Measurements from ENCODE around the gene SEMA5A. TPM values are rescaled to one million over a fixed set of nuclear protein-coding genes. Genes with fewer than 3 reads are reported as not detected.

SEMA5A gene
- total and polyA plus RNA-seq, 11 donors = 4.6 to 71.5 (median 33.8) TPM

- intact Hi-C loops (cut with DNase I) = no loop called here
- 62 to 84% (median 67%) methylated on average over 1 of the region's 1 CpG for WGBS, 4 donors
- Histone ChIP-seq H3K4me3 (no peak overlapping the region), H3K27ac (no peak overlapping the region), H3K27me3 (no peaks in the 10 kb centered on the region), H3K36me3 (no peaks in the 10 kb centered on the region), H3K4me1 (no peaks in the 10 kb centered on the region), H3K9me3 (no peaks in the 10 kb centered on the region)
- DNase-seq (no peak), ATAC-seq (no peak)
- TF ChIP-seq CTCF (IDR thresholded peaks at IDR 0.05) = no peak
- TF ChIP-seq POLR2A (IDR thresholded peaks at IDR 0.05) = no peak
Observed at GRCh38 chr5:9295466-9295801, 250.4 kb downstream of the SEMA5A start.

GRCh38 chr5:9294793-9295465 is 250.9 kb downstream of the SEMA5A start:
- H3K27ac ChIP-seq = no peak overlapping the region
- ATAC-seq (no peak), DNase-seq (no peak)
- 69 to 91% (median 77%) methylated on average over 3 of the region's 3 CpGs for WGBS, 4 donors
- no peaks in the 10 kb centered on the region for H3K4me1 ChIP-seq
- intact Hi-C loops (cut with DNase I) = no loop called here
- H3K27me3 ChIP-seq = no peaks in the 10 kb centered on the region
- TF ChIP-seq POLR2A (IDR thresholded peaks at IDR 0.05) (no peak), CTCF (IDR thresholded peaks at IDR 0.05) (no peak)
- no peak overlapping the region for H3K4me3 ChIP-seq
- no peaks in the 10 kb centered on the region for H3K9me3 ChIP-seq
- no peaks in the 10 kb centered on the region for H3K36me3 ChIP-seq

GRCh38 chr5:9288234-9288633 is 257.6 kb downstream of the SEMA5A start:
- H3K4me3 ChIP-seq = no peak overlapping the region
- H3K27ac ChIP-seq = peak overlapping the region in 10 of 12 donors; percentile 2 to 65 (median 38)
- WGBS, 4 donors = 42 to 60% (median 51%) methylated on average over 7 of the region's 7 CpGs
- H3K4me1 ChIP-seq = peaks cover 0 to 35% (median 15%) of the 10 kb centered on the region in 12 donors
- no peaks in the 10 kb centered on the region for H3K9me3 ChIP-seq
- no peaks in the 10 kb centered on the region for H3K27me3 ChIP-seq
- DNase-seq (peak; percentile 46 to 75 (median 65)), ATAC-seq (peak; percentile 65 to 83 (median 82))
- H3K36me3 ChIP-seq = no peaks in the 10 kb centered on the region
- intact Hi-C loops (cut with DNase I) = loop anchor here in 6 of 10 donors (5.0 to 10.0 kb wide), 3 partner anchors 217 to 257 kb away; partner anchors contain the start of gene SEMA5A (in 1 of the 6)
- TF ChIP-seq POLR2A (IDR thresholded peaks at IDR 0.05) (no peak), CTCF (IDR thresholded peaks at IDR 0.05) (peak in 9 of 12 donors; percentile 12 to 56 (median 34))

GRCh38 chr5:9284781-9285307 is 261.0 kb downstream of the SEMA5A start:
- TF ChIP-seq CTCF (IDR thresholded peaks at IDR 0.05) (no peak), POLR2A (IDR thresholded peaks at IDR 0.05) (no peak)
- ATAC-seq = peak; percentile 84 to 93 (median 90)
- H3K4me1 ChIP-seq = peaks cover 0 to 36% (median 15%) of the 10 kb centered on the region in 12 donors
- DNase-seq = peak in 4 of 5 donors; percentile 46 to 65 (median 52)
- H3K4me3 ChIP-seq = no peak overlapping the region
- no peaks in the 10 kb centered on the region for H3K36me3 ChIP-seq
- H3K27ac ChIP-seq = peak overlapping the region; percentile 21 to 77 (median 60)
- no peaks in the 10 kb centered on the region for H3K9me3 ChIP-seq
- 0 to 3% (median 1%) methylated on average over 3 of the region's 3 CpGs for WGBS, 4 donors
- no peaks in the 10 kb centered on the region for H3K27me3 ChIP-seq
- intact Hi-C loops (cut with DNase I) = loop anchor here in 6 of 10 donors (5.0 to 10.0 kb wide), 3 partner anchors 220 to 260 kb away; partner anchors contain the start of gene SEMA5A (in 1 of the 6)
